GM23338 (cell line): ENCODE data around the gene AP2A1.
"Not testable (repeated sequence)": the region's sequence is repeated elsewhere in the genome, so short reads cannot be mapped to it uniquely, and the experiment has no call there.

ENCODE experiments used
- CREB1 ChIP-seq: fragments of 250-450 bp; sonication (Bioruptor Pico); IDR thresholded peaks from 2 replicates; pipeline ENCODE4 v1.5.0; 2020; ENCODE audit warnings: low read depth, mild to moderate bottlenecking, moderate library complexity
- EZH2 ChIP-seq: fragments of 200-600 bp; sonication (generic); IDR thresholded peaks from one replicate; pipeline ENCODE4 v1.8.0; 2017; ENCODE audit warnings: antibody characterized with exemption, mild to moderate bottlenecking, low read depth; ENCODE audit not compliant: unreplicated experiment
- EZH2phosphoT487 ChIP-seq: fragments of 200-600 bp; sonication (generic); IDR thresholded peaks from one replicate; pipeline ENCODE4 v1.8.1; 2018; ENCODE audit warnings: antibody characterized with exemption; ENCODE audit not compliant: unreplicated experiment
- JUNB ChIP-seq: IDR thresholded peaks from one replicate; pipeline ENCODE4 v1.6.1; 2016; ENCODE audit warnings: antibody characterized with exemption; ENCODE audit not compliant: unreplicated experiment
- NANOG ChIP-seq: IDR thresholded peaks from 2 replicates; pipeline ENCODE4 v1.6.1; 2016; ENCODE audit warnings: antibody characterized with exemption, borderline replicate concordance
- POLR2AphosphoS5 ChIP-seq: IDR thresholded peaks from 2 replicates; pipeline ENCODE4 v1.6.1; 2016; ENCODE audit warnings: antibody characterized with exemption, low read depth
- STAT1 ChIP-seq: IDR thresholded peaks from one replicate; pipeline ENCODE4 v1.6.1; 2016; ENCODE audit warnings: antibody characterized with exemption; ENCODE audit not compliant: unreplicated experiment
- ZNF114 ChIP-seq: fragments of 250-450 bp; sonication (Bioruptor Pico); IDR thresholded peaks from 2 replicates; pipeline ENCODE4 v1.5.0; 2020; ENCODE audit warnings: mild to moderate bottlenecking, moderate library complexity
- ZNF331 ChIP-seq: fragments of 250-450 bp; sonication (Bioruptor Pico); IDR thresholded peaks from 2 replicates; pipeline ENCODE4 v1.5.0; 2020; ENCODE audit warnings: low read depth, mild to moderate bottlenecking, moderate library complexity
- TF ChIP-seq, protein P1 (sequence below), 2 experiments: fragments of 200-600 bp in 1 of 2; sonication (generic) in 1 of 2; conservative IDR thresholded peaks; 2 replicates each; pipeline versions ENCODE4 v1.5.1 to v1.6.1; 2016 to 2017; ENCODE audit warnings: antibody characterized with exemption in 2 of 2, low read depth in 2 of 2, mild to moderate bottlenecking in 2 of 2, moderate library complexity in 1 of 2
- TF ChIP-seq, protein P2 (sequence below): IDR thresholded peaks from one replicate; pipeline ENCODE4 v1.6.1; 2018; ENCODE audit warnings: antibody characterized with exemption; ENCODE audit not compliant: unreplicated experiment
- TF ChIP-seq, protein P3 (sequence below): fragments of 250-450 bp; sonication (Bioruptor Pico); IDR thresholded peaks from 2 replicates; pipeline ENCODE4 v1.5.0; 2020; ENCODE audit warnings: mild to moderate bottlenecking, moderate library complexity
- TF ChIP-seq, protein P4 (sequence below): IDR thresholded peaks from 2 replicates; pipeline ENCODE4 v1.6.1; 2016; ENCODE audit warnings: antibody characterized with exemption

DNA sequence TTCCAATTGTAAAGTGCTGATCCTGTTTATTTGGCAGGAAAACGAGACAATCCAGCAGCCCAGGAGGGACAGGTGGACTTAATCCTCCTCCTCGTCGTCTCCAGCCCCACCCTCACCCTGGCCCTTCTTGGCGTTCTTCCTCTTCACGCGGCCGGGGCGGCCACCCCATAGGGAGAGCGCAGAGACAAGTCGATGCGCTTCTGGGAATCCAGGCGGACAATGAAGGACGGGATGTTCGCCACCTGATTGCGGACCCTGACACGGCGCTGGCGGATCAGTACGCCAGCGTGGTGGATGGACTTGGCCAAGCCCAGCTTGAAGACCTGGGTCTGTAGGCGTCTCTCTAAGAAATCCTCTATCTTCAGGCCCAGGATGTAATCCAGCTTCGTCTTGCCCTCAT is 47.4 kb upstream of the AP2A1 start:
- TF ChIP-seq, protein P1, sequence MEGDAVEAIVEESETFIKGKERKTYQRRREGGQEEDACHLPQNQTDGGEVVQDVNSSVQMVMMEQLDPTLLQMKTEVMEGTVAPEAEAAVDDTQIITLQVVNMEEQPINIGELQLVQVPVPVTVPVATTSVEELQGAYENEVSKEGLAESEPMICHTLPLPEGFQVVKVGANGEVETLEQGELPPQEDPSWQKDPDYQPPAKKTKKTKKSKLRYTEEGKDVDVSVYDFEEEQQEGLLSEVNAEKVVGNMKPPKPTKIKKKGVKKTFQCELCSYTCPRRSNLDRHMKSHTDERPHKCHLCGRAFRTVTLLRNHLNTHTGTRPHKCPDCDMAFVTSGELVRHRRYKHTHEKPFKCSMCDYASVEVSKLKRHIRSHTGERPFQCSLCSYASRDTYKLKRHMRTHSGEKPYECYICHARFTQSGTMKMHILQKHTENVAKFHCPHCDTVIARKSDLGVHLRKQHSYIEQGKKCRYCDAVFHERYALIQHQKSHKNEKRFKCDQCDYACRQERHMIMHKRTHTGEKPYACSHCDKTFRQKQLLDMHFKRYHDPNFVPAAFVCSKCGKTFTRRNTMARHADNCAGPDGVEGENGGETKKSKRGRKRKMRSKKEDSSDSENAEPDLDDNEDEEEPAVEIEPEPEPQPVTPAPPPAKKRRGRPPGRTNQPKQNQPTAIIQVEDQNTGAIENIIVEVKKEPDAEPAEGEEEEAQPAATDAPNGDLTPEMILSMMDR (conservative IDR thresholded peaks at IDR 0.05; ENCODE audit: low read depth in 2 of 2) = not testable (repeated sequence)
- TF ChIP-seq, protein P2, sequence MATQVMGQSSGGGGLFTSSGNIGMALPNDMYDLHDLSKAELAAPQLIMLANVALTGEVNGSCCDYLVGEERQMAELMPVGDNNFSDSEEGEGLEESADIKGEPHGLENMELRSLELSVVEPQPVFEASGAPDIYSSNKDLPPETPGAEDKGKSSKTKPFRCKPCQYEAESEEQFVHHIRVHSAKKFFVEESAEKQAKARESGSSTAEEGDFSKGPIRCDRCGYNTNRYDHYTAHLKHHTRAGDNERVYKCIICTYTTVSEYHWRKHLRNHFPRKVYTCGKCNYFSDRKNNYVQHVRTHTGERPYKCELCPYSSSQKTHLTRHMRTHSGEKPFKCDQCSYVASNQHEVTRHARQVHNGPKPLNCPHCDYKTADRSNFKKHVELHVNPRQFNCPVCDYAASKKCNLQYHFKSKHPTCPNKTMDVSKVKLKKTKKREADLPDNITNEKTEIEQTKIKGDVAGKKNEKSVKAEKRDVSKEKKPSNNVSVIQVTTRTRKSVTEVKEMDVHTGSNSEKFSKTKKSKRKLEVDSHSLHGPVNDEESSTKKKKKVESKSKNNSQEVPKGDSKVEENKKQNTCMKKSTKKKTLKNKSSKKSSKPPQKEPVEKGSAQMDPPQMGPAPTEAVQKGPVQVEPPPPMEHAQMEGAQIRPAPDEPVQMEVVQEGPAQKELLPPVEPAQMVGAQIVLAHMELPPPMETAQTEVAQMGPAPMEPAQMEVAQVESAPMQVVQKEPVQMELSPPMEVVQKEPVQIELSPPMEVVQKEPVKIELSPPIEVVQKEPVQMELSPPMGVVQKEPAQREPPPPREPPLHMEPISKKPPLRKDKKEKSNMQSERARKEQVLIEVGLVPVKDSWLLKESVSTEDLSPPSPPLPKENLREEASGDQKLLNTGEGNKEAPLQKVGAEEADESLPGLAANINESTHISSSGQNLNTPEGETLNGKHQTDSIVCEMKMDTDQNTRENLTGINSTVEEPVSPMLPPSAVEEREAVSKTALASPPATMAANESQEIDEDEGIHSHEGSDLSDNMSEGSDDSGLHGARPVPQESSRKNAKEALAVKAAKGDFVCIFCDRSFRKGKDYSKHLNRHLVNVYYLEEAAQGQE = not testable (repeated sequence)
- TF ChIP-seq EZH2; POLR2AphosphoS5; CREB1 (CRISPR knock-in tag); NANOG; EZH2phosphoT487; JUNB; ZNF114; ZNF331 (CRISPR knock-in tag); STAT1: not testable (repeated sequence)
- TF ChIP-seq, protein P3, sequence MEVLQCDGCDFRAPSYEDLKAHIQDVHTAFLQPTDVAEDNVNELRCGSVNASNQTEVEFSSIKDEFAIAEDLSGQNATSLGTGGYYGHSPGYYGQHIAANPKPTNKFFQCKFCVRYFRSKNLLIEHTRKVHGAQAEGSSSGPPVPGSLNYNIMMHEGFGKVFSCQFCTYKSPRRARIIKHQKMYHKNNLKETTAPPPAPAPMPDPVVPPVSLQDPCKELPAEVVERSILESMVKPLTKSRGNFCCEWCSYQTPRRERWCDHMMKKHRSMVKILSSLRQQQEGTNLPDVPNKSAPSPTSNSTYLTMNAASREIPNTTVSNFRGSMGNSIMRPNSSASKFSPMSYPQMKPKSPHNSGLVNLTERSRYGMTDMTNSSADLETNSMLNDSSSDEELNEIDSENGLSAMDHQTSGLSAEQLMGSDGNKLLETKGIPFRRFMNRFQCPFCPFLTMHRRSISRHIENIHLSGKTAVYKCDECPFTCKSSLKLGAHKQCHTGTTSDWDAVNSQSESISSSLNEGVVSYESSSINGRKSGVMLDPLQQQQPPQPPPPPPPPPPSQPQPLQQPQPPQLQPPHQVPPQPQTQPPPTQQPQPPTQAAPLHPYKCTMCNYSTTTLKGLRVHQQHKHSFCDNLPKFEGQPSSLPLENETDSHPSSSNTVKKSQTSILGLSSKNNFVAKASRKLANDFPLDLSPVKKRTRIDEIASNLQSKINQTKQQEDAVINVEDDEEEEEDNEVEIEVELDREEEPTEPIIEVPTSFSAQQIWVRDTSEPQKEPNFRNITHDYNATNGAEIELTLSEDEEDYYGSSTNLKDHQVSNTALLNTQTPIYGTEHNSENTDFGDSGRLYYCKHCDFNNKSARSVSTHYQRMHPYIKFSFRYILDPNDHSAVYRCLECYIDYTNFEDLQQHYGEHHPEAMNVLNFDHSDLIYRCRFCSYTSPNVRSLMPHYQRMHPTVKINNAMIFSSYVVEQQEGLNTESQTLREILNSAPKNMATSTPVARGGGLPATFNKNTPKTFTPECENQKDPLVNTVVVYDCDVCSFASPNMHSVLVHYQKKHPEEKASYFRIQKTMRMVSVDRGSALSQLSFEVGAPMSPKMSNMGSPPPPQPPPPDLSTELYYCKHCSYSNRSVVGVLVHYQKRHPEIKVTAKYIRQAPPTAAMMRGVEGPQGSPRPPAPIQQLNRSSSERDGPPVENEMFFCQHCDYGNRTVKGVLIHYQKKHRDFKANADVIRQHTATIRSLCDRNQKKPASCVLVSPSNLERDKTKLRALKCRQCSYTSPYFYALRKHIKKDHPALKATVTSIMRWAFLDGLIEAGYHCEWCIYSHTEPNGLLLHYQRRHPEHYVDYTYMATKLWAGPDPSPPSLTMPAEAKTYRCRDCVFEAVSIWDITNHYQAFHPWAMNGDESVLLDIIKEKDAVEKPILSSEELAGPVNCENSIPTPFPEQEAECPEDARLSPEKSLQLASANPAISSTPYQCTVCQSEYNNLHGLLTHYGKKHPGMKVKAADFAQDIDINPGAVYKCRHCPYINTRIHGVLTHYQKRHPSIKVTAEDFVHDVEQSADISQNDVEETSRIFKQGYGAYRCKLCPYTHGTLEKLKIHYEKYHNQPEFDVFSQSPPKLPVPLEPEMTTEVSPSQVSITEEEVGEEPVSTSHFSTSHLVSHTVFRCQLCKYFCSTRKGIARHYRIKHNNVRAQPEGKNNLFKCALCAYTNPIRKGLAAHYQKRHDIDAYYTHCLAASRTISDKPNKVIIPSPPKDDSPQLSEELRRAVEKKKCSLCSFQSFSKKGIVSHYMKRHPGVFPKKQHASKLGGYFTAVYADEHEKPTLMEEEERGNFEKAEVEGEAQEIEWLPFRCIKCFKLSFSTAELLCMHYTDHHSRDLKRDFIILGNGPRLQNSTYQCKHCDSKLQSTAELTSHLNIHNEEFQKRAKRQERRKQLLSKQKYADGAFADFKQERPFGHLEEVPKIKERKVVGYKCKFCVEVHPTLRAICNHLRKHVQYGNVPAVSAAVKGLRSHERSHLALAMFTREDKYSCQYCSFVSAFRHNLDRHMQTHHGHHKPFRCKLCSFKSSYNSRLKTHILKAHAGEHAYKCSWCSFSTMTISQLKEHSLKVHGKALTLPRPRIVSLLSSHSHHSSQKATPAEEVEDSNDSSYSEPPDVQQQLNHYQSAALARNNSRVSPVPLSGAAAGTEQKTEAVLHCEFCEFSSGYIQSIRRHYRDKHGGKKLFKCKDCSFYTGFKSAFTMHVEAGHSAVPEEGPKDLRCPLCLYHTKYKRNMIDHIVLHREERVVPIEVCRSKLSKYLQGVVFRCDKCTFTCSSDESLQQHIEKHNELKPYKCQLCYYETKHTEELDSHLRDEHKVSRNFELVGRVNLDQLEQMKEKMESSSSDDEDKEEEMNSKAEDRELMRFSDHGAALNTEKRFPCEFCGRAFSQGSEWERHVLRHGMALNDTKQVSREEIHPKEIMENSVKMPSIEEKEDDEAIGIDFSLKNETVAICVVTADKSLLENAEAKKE (CRISPR knock-in tag) = not testable (repeated sequence)
- TF ChIP-seq, protein P4, sequence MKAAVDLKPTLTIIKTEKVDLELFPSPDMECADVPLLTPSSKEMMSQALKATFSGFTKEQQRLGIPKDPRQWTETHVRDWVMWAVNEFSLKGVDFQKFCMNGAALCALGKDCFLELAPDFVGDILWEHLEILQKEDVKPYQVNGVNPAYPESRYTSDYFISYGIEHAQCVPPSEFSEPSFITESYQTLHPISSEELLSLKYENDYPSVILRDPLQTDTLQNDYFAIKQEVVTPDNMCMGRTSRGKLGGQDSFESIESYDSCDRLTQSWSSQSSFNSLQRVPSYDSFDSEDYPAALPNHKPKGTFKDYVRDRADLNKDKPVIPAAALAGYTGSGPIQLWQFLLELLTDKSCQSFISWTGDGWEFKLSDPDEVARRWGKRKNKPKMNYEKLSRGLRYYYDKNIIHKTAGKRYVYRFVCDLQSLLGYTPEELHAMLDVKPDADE = not testable (repeated sequence)
